Hippocampal formation (tissue), 2 donors: ENCODE results near the gene POR.
A peak's percentile ranks its signal among the peaks of the same experiment; 100 is the strongest.
"Not testable (repeated sequence)": the region's sequence is repeated elsewhere in the genome, so short reads cannot be mapped to it uniquely, and the experiment has no call there.

Experiments
- DNase-seq, 2 donors: peaks; one replicate each; lab custom pipeline; 2025; lab: John Stamatoyannopoulos, UW

Gene POR

GRCh38 chr7:75885036-75885435 is 29.9 kb upstream of the POR start:
- DNase-seq = no peak

GRCh38 chr7:75887669-75888369 is 27.1 kb upstream of the POR start:
- no peak for DNase-seq

GRCh38 chr7:75888464-75889222 is 26.3 kb upstream of the POR start:
- DNase-seq = peak; percentile 68 to 72

- no peak for DNase-seq
These were observed 25.6 kb upstream of the POR start for GRCh38 chr7:75889223-75889825.

GRCh38 chr7:75889826-75890225 is 25.1 kb upstream of the POR start:
- DNase-seq = no peak

GRCh38 chr7:75891237-75891636 is 23.7 kb upstream of the POR start:
- DNase-seq = not testable (repeated sequence)

GRCh38 chr7:75891815-75892411 is 23.0 kb upstream of the POR start:
- no peak for DNase-seq

GRCh38 chr7:75892634-75893272 is 22.2 kb upstream of the POR start:
- DNase-seq = no peak

- DNase-seq = no peak
These were observed 18.1 kb upstream of the POR start for GRCh38 chr7:75896803-75897327.

GRCh38 chr7:75900617-75901315 is 14.2 kb upstream of the POR start:
- no peak for DNase-seq

GRCh38 chr7:75905785-75906604 is 9.0 kb upstream of the POR start:
- DNase-seq = peak; percentile 37 to 58

- no peak for DNase-seq
These were observed 7.8 kb upstream of the POR start for GRCh38 chr7:75906991-75907667.

- not testable (repeated sequence) for DNase-seq
These were observed 7.3 kb upstream of the POR start for GRCh38 chr7:75907668-75908039.

- DNase-seq = no peak
These were observed 5.3 kb upstream of the POR start for GRCh38 chr7:75909521-75910132.

GRCh38 chr7:75911186-75911585 is 3.8 kb upstream of the POR start:
- not testable (repeated sequence) for DNase-seq

GRCh38 chr7:75913437-75913836 is 1.5 kb upstream of the POR start:
- no peak for DNase-seq

- no peak for DNase-seq
These were observed 743 bp upstream of the POR start for GRCh38 chr7:75914169-75914654.

- DNase-seq = no peak
These were observed 631 bp downstream of the POR start for GRCh38 chr7:75915416-75916156.
